Trophoblast cell (in vitro differentiated cells and primary cell): ENCODE measurements around the gene PGM1.

Experiments used
- DNase-seq, 2 donors: peaks; one replicate each; pipeline ENCODE4 v3.0.0-alpha.2; 2016
- H2AFZ ChIP-seq: 2 replicates; pipeline ENCODE4 v1.6.1; 2013; ENCODE audit warnings: low read length, moderate library complexity, mild to moderate bottlenecking; ENCODE audit not compliant: insufficient read depth, poor library complexity
- H2AK5ac ChIP-seq: 2 replicates; pipeline ENCODE4 v1.6.1; 2013; ENCODE audit warnings: mild to moderate bottlenecking, low read length
- H2BK120ac ChIP-seq: 2 replicates; pipeline ENCODE4 v1.6.1; 2013; ENCODE audit warnings: low read length, mild to moderate bottlenecking, moderate library complexity; ENCODE audit not compliant: insufficient read depth, poor library complexity
- H2BK12ac ChIP-seq: 2 replicates; pipeline ENCODE4 v1.6.1; 2013; ENCODE audit warnings: mild to moderate bottlenecking, low read length, moderate library complexity
- H2BK5ac ChIP-seq: 2 replicates; pipeline ENCODE4 v1.6.1; 2013; ENCODE audit warnings: low read length, low read depth, moderate library complexity, mild to moderate bottlenecking; ENCODE audit not compliant: poor library complexity
- H3K14ac ChIP-seq: 2 replicates; pipeline ENCODE4 v1.6.1; 2013; ENCODE audit warnings: mild to moderate bottlenecking, low read length
- H3K18ac ChIP-seq: 2 replicates; pipeline ENCODE4 v1.6.1; 2013; ENCODE audit warnings: mild to moderate bottlenecking, low read length
- H3K23ac ChIP-seq: 2 replicates; pipeline ENCODE4 v1.6.1; 2013; ENCODE audit warnings: low read length
- H3K27ac ChIP-seq: 2 replicates; pipeline ENCODE4 v1.5.1; 2013; ENCODE audit warnings: low read depth, mild to moderate bottlenecking, inconsistent platforms, low read length, moderate library complexity
- H3K27me3 ChIP-seq: 2 replicates; pipeline ENCODE4 v1.6.1; 2013; ENCODE audit warnings: inconsistent platforms, mild to moderate bottlenecking, low read length, moderate library complexity; ENCODE audit not compliant: insufficient read depth
- H3K36me3 ChIP-seq, 2 experiments: 1 replicate in 1 of 2; 2 replicates in 1 of 2; pipeline ENCODE4 v1.6.1; 2013; ENCODE audit warnings: low read length in 2 of 2, mild to moderate bottlenecking in 2 of 2, moderate library complexity in 1 of 2; ENCODE audit not compliant: insufficient read depth in 2 of 2, control insufficient read depth in 1 of 2
- H3K4ac ChIP-seq: 2 replicates; pipeline ENCODE4 v1.6.1; 2013; ENCODE audit warnings: low read depth, mild to moderate bottlenecking, low read length, moderate library complexity
- H3K4me1 ChIP-seq, 2 experiments: 1 replicate in 1 of 2; 2 replicates in 1 of 2; pipeline ENCODE4 v1.6.1; 2013; ENCODE audit warnings: low read length in 2 of 2, mild to moderate bottlenecking in 2 of 2, moderate library complexity in 1 of 2; ENCODE audit not compliant: insufficient read depth in 2 of 2, control insufficient read depth in 1 of 2
- H3K4me2 ChIP-seq: 2 replicates; pipeline ENCODE4 v1.6.1; 2013; ENCODE audit warnings: inconsistent platforms, mild to moderate bottlenecking, low read length, moderate library complexity
- H3K4me3 ChIP-seq: 2 replicates; pipeline ENCODE4 v1.5.1; 2013; ENCODE audit warnings: mild to moderate bottlenecking, low read depth, low read length, inconsistent platforms
- H3K79me1 ChIP-seq: one replicate; pipeline ENCODE4 v1.6.1; 2013; ENCODE audit warnings: low read length
- H3K79me2 ChIP-seq: 2 replicates; pipeline ENCODE4 v1.6.1; 2013; ENCODE audit warnings: low read length, mild to moderate bottlenecking; ENCODE audit not compliant: control insufficient read depth, insufficient read depth, poor library complexity
- H3K9ac ChIP-seq: 2 replicates; pipeline ENCODE4 v1.6.1; 2013; ENCODE audit warnings: mild to moderate bottlenecking, low read length
- H3K9me3 ChIP-seq: 2 replicates; pipeline ENCODE4 v1.6.1; 2013; ENCODE audit warnings: low read depth, mild to moderate bottlenecking, control low read depth, inconsistent platforms, low read length; ENCODE audit not compliant: insufficient read depth
- H4K12ac ChIP-seq: 2 replicates; pipeline ENCODE4 v1.6.1; 2013; ENCODE audit warnings: low read depth, mild to moderate bottlenecking, low read length, moderate library complexity
- H4K8ac ChIP-seq: 2 replicates; pipeline ENCODE4 v1.6.1; 2013; ENCODE audit warnings: low read depth, mild to moderate bottlenecking, low read length, moderate library complexity
- H4K91ac ChIP-seq: one replicate; pipeline ENCODE4 v1.6.1; 2013; ENCODE audit warnings: low read depth, mild to moderate bottlenecking, low read length, moderate library complexity
- WGBS: extraction: QIAGEN DNeasy Blood & Tissue Kit; methylation state at CpG from one replicate; pipeline ENCODE4 v1.1.7; 2013; ENCODE audit warnings: missing lambda C conversion rate; ENCODE audit not compliant: insufficient read length, insufficient coverage; ENCODE audit errors: extremely low coverage; 5-methylcytosine and 5-hydroxymethylcytosine counted together

Gene PGM1

DNA sequence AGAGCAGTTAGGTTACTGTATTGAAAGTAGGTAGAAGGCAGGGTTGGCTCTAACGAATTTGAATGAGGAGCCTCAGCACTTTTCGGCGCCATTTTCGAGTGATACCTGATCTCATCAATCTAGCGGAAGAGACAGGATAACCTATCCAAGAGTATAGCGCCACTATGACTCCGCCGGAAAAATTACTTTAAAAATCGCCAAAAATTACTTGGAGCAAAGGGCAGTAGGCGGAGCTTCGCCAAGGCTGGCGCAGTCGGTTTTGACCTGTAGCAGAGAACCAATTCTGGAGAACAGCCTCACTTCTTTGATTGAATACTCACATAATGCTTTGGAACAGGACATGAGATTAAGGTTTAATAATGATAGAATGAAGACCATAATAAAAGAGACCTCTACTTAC, 44.3 kb upstream of the PGM1 start:
- Histone ChIP-seq H4K12ac (no peak overlapping the region), H3K27me3 (no peaks in the 10 kb centered on the region), H3K4ac (no peak overlapping the region), H3K36me3 (no peaks in the 10 kb centered on the region), H3K27ac (no peak overlapping the region), H3K4me2 (no peak overlapping the region), H3K9me3 (no peaks in the 10 kb centered on the region), H3K14ac (no peak overlapping the region), H3K23ac (no peak overlapping the region), H2BK5ac (no peak overlapping the region), H3K18ac (no peak overlapping the region), H4K91ac (no peak overlapping the region), H2BK12ac (no peak overlapping the region), H3K4me3 (no peak overlapping the region), H4K8ac (no peak overlapping the region), H2BK120ac (no peak overlapping the region), H2AK5ac (no peak overlapping the region), H3K4me1 (no peaks in the 10 kb centered on the region), H3K79me1 (no peaks in the 10 kb centered on the region), H2AFZ (no peak overlapping the region), H3K79me2 (no peaks in the 10 kb centered on the region), H3K9ac (no peak overlapping the region)
- no CpG with 5 or more reads among the region's 13 CpGs for WGBS
- no peak for DNase-seq

DNA sequence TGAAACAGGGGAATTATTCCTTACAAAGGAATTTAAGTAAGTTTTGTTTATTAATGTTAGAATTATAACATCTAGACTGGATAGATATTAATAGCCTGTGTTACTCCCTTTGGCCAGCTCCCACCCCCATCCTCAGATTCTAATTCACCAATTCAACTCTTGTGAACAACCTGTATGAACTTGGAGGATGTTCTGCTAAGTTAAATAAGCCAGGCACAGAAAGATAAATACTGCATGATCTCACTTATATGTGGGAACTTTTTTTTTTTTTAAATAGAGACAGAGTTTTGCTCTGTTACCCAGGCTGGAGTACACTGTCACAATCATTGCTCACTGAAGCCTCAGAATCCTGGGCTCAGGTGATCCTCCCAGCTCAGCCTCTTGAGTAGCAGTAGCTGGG, 37.7 kb upstream of the PGM1 start:
- H3K4me2 ChIP-seq, result no peak overlapping the region

DNA sequence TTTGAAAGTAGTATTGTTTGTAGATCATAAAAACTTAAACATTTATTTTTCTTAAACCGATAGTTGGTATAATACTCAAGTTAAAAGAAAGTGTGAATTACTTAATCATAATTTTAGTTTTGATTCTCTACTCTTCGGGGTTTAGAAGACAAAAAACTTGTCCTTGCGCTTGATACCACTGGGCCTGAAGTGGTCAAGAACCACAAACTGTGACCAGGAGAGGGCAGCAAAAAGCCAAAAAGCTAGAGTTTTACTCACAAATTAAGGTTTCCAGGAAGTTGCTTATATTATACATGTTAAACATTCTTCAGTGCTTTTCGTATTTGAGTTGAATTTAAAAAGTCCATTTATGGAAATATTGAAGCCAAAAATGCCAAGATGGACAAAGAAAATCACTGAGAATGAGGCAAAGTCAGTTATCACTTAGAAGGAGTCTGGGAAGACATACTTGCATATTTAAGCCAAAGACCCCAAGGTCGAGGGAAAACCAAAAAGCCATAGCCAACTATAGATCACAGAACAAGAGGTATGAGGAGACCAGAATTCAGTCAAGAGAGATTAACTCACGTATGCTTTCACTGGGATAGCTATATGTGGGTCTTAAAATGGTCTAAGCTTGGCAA, 35.7 kb upstream of the PGM1 start:
- Histone ChIP-seq H3K27ac (no peak overlapping the region), H3K36me3 (no peaks in the 10 kb centered on the region), H3K18ac (no peak overlapping the region), H3K79me2 (no peaks in the 10 kb centered on the region), H3K4me1 (no peaks in the 10 kb centered on the region), H4K12ac (no peak overlapping the region), H3K4ac (no peak overlapping the region), H3K27me3 (no peaks in the 10 kb centered on the region), H4K8ac (no peak overlapping the region), H3K4me3 (no peak overlapping the region), H3K4me2 (no peak overlapping the region), H2BK5ac (no peak overlapping the region), H3K14ac (no peak overlapping the region), H2AFZ (no peak overlapping the region), H2BK12ac (no peak overlapping the region), H3K79me1 (no peaks in the 10 kb centered on the region), H3K9ac (no peak overlapping the region), H2AK5ac (no peak overlapping the region), H3K23ac (no peak overlapping the region), H2BK120ac (no peak overlapping the region), H4K91ac (no peak overlapping the region), H3K9me3 (no peaks in the 10 kb centered on the region)
- WGBS, result no CpG with 5 or more reads among the region's 6 CpGs
- peak; percentile 42 to 81 for DNase-seq

More for the DNA sequence above, 37.7 kb upstream of the PGM1 start:
- no peaks in the 10 kb centered on the region for H3K36me3 ChIP-seq
- H3K9me3 ChIP-seq, result no peaks in the 10 kb centered on the region
- no peak overlapping the region for H3K27ac ChIP-seq
- no peak overlapping the region for H3K4me3 ChIP-seq
- H3K9ac ChIP-seq, result no peak overlapping the region
- H2AK5ac ChIP-seq, result no peak overlapping the region
- H2BK5ac ChIP-seq, result no peak overlapping the region
- no peak overlapping the region for H4K91ac ChIP-seq
- no peak overlapping the region for H4K12ac ChIP-seq
- DNase-seq, result no peak
- no peaks in the 10 kb centered on the region for H3K27me3 ChIP-seq
- no peak overlapping the region for H3K14ac ChIP-seq
- no peak overlapping the region for H3K4ac ChIP-seq
- no peak overlapping the region for H4K8ac ChIP-seq
- H3K4me1 ChIP-seq, result no peaks in the 10 kb centered on the region
- H3K79me2 ChIP-seq, result no peaks in the 10 kb centered on the region
- H2AFZ ChIP-seq, result no peak overlapping the region
- no peak overlapping the region for H2BK120ac ChIP-seq
- H3K79me1 ChIP-seq, result no peaks in the 10 kb centered on the region
- H3K18ac ChIP-seq, result no peak overlapping the region
- H3K23ac ChIP-seq, result no peak overlapping the region
- H2BK12ac ChIP-seq, result no peak overlapping the region

DNA sequence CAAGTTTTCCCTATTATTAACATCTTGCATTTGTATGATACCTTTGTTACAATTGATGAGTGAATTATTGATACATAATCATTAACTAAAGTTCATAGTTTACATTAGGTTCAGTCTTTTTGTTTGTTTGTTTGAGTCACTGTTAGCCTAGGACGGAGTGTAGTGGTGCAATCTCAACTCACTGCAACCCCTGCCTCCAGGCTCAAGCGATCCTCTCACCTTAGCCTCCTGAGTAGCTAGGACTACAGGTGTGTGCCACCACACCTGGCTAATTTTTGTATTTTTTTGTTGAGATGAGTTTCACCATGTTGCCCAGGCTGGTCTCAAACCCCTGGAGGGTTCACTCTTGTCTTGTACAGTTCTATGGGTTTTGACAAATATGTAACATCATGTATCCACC, 33.9 kb upstream of the PGM1 start:
- Histone ChIP-seq H3K79me1 (no peaks in the 10 kb centered on the region), H4K8ac (no peak overlapping the region), H3K4me2 (no peak overlapping the region), H2AK5ac (no peak overlapping the region), H3K9me3 (no peaks in the 10 kb centered on the region), H3K4me1 (no peaks in the 10 kb centered on the region), H2BK120ac (no peak overlapping the region), H3K79me2 (no peaks in the 10 kb centered on the region), H3K36me3 (no peaks in the 10 kb centered on the region), H2AFZ (no peak overlapping the region), H4K91ac (no peak overlapping the region), H3K4me3 (no peak overlapping the region), H3K27me3 (no peaks in the 10 kb centered on the region), H2BK12ac (no peak overlapping the region), H3K23ac (no peak overlapping the region), H3K14ac (no peak overlapping the region), H3K4ac (no peak overlapping the region), H3K9ac (no peak overlapping the region), H4K12ac (no peak overlapping the region), H3K27ac (no peak overlapping the region), H3K18ac (no peak overlapping the region), H2BK5ac (no peak overlapping the region)
- no peak for DNase-seq
- no CpG with 5 or more reads among the region's 2 CpGs for WGBS
